ENCODE data around the gene PLCB1.
"Not testable (repeated sequence)": the region's sequence is repeated elsewhere in the genome, so short reads cannot be mapped to it uniquely, and the experiment has no call there.

Gene PLCB1

DNA sequence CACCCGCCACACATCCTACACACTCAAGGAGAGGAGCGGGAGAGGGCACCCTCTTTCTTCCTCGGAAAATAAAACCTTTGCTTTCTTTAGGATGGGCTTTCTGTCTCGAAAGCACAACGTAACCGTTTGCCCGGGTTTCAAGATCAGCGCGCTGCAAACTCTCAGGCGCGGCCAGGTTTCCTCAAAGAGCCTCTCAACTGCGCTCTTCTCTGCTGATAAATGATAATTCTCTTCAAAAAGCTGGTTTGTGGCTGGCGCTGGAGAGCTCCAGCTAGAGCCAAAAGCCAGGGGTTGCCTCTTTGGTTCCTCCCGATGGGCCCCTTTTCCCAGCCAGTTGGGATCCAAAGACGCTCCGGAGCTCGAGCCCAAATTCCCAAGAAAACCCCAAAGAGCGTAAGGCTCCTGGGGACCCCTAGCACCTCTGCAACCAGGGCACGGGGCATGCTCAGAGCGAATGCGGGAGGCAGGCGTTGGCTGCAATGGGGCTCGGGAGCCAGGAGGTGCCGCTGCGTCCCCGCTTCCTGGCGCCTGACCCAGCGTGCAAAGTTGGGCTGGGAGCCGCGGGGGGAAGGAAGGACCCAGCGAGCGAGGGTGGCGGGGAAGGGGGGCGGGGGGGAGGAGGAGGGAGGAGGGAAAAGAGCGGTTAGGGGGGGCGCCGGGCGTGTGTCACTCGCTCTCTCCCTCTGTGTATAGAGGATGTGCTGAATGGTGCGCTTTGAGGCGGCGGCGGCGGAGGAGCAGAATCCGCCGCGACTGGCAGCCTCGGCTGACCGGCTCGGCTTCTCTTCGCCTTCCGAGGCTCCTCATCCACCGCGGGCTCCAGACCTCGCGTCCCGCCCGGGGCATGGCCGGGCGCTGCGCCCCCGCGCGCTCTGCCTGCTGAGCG is at the start of gene PLCB1:
Gene PLCB1, plus strand, starts transcription at position 669 of the 886 bp plus-strand sequence. CDS start 386 bp downstream, outside the sequence.
- no peak within 1 kb of the TSS for H3K27ac ChIP-seq
- DNase-seq (ENCODE audit: low read depth, low spot score), result no peak

DNA sequence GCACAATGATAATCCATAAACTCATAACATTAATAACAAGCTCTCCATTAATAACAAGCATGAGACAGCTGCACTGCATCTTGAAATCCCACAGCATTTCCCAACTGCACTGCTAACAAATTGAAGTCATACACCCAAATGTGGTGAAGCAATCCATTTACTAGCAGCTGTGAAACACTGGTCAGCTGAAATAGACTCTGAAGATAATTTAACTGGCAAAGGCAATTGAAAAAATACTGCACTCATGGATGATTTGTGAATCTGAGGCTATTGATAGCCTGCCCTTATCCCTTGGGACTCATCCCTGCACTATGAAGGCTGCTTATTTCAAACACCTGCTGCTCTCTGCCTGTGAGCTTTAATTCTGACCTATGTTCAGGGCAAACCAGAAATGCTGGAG is 49.1 kb upstream of the PLCB1 start:
- H3K27ac ChIP-seq, result no peak overlapping the region
- DNase-seq (ENCODE audit: low read depth, low spot score), result no peak

DNA sequence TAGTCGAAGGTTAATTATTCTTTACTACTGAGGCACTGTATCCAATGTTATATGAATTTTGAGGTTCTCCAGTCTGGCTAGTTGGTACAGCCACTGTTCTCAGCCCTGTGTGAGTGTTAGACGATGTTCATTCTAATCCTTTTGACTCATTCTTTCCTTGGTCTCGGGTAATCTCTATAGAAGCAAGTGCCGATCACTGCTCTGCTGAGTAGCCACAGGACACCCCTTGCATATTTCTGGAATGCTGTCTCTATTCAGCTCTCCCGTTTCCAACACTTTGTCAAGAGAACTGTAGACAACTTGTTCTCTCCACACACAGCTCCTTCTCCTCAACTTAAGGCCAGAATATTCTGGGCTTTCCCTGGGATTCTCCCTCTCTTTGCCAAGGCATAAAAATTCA is 42.4 kb upstream of the PLCB1 start:
- H3K27ac ChIP-seq, result no peak overlapping the region
- DNase-seq (ENCODE audit: low read depth, low spot score), result no peak

DNA sequence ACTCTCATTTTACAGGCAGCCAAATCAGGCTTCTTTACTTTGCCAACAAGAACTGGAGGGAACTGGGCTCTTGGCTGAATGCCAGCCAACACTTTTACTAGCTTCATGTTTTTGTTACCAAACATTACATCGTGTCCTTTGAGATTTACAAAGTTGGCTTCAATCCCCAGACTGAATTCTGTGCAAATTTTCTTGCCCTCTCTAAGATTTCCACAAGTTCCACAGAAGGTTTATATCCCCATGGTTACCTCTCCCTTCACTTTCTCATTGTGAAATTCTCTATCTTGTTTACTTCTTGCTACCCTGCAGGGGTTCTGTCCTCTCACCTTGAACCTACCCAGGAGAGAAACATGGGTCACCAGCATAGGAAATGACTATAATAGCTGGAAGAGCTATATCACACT is 37.6 kb upstream of the PLCB1 start:
- no peak for DNase-seq (ENCODE audit: low read depth, low spot score)

DNA sequence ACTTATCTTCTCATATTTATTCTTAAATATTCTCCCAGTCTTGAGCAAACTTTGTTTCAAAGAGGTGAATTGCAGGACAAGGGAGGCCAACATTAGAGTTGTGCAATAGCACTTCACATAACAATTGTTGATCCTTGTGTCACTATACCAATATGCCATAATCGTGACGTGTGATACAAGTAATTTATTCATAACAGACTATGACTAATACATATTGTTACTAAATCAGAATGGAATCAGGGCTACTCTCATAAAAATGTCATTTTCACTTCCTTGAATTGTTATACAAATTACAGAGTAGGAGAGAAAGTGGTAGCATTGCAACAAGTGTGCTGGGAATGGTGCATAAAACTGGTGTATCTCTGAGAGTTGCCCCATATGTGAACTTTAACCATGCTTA is 37.2 kb upstream of the PLCB1 start:
- H3K27ac ChIP-seq, result peak overlapping the region; percentile 4
- peak; percentile 77 for DNase-seq (ENCODE audit: low read depth, low spot score)

More for the DNA sequence above, 37.6 kb upstream of the PLCB1 start:
- H3K27ac ChIP-seq, result peak overlapping the region; percentile 4

DNA sequence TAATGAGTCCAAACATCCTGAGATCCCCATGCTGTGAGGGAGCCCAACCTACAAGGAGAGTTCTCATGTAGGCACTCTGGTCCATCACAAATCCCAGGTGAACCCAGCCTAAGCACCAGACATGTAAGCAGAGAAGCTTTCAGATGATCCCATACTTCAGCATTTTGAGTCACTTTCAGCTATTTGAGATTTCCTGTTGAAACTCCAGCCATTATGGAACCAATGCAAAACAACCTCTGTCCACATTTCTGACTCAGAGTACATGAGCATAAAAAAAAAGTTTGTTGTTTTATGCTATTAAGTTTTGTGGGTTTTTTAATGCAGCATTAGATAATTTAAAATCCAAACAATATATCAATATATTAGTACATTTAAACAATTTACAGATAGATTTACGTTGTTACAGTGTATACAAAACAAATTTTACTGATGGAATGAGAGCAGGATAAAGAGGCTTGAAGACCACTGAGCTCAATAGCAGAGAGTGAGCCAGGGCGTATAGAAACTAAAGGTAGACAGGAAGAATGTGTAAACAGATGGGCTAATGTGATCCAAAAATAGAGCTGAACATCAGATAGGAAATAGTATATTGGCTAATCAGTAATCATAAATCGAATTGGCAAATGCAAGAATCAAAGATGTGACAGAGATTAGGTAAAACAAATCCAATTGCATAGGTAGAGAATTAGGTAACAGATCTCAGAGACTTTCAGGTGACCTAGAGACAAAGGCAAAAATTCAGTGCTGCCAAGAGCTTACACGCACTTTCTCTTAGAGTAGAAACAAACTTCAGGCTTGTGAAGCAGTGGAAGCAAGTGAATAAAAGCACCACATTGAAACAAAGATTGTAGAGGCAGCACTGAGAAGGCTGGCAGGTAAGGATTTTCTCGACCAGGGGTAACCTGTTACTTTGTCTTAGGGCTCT is 36.2 kb upstream of the PLCB1 start:
- peak; percentile 6 for DNase-seq (ENCODE audit: low read depth, low spot score)
- peak overlapping the region; percentile 8 for H3K27ac ChIP-seq

DNA sequence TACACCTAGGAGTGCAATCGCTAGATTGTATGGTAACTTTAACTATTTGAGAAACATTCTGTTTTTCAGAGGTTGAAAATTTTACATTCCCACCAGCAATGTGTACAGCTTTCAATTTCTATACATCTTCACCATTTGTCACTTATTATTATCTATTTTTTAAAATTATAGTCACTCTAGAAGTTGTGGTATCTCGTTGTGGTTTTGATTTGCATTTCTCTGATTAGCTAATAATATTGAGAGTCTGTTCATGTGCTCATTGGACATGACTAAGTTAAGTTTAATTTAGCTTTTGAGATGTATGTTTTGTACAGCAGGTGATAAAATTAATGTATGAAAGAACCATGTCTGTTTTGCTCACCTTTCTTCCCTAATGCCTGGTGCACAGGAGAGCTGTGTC is 34.8 kb upstream of the PLCB1 start:
- DNase-seq (ENCODE audit: low read depth, low spot score), result no peak

DNA sequence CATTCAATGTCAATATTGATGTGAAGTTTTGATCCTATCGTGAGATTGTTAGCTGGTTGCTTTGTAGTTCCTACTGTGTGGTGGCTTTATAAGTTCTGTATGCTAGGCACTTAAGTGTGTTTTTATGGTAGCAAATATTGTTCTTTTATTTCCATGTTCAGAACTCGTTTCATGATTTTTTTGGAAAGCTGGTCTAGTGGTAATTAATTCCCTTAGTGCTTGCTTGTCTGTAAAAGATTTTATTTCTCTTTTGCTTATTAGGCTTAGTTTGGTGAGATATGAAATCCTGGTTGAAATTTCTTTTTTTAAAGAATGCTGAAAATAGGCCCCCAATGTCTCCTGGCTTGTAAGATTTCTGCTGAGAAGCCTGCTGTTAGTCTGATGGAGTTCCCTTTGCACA is 27.8 kb upstream of the PLCB1 start:
- DNase-seq (ENCODE audit: low read depth, low spot score), result no peak
- no peak overlapping the region for H3K27ac ChIP-seq

More for the DNA sequence above, 34.8 kb upstream of the PLCB1 start:
- H3K27ac ChIP-seq, result no peak overlapping the region

DNA sequence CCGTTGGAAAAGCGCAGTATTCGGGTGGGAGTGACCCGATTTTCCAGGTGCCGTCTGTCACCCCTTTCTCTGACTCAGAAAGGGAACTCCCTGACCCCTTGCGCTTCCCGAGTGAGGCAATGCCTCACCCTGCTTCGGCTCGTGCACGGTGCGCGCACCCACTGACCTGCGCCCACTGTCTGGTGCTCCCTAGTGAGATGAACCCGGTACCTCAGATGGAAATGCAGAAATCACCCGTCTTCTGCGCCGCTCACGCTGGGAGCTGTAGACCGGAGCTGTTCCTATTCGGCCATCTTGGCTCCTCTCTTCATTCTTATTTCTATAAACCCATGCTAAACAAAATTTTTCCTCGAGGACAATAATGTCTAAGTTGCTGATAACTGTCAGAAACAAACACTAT is 17.5 kb upstream of the PLCB1 start:
- DNase-seq (ENCODE audit: low read depth, low spot score); H3K27ac ChIP-seq: not testable (repeated sequence)

DNA sequence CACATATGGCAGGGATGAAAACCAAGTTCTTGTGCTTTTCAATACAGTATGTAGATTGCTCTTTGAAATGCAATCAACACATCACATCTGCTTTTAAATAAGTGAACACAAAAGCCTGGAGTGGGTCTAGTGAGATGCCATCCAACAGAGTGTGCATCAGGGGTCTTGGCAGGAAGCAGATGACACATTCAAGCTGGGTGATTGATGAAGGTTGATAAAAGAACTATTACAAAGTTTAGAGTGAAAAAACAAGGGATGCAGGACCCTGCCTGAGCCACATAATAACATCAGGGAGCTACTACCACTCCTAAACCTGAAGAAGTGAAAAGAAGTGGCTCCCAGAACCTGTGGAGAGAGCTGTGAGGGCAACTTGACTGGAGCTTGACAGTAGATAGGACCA is 16.6 kb upstream of the PLCB1 start:
- H3K27ac ChIP-seq, result no peak overlapping the region
- DNase-seq (ENCODE audit: low read depth, low spot score), result no peak

DNA sequence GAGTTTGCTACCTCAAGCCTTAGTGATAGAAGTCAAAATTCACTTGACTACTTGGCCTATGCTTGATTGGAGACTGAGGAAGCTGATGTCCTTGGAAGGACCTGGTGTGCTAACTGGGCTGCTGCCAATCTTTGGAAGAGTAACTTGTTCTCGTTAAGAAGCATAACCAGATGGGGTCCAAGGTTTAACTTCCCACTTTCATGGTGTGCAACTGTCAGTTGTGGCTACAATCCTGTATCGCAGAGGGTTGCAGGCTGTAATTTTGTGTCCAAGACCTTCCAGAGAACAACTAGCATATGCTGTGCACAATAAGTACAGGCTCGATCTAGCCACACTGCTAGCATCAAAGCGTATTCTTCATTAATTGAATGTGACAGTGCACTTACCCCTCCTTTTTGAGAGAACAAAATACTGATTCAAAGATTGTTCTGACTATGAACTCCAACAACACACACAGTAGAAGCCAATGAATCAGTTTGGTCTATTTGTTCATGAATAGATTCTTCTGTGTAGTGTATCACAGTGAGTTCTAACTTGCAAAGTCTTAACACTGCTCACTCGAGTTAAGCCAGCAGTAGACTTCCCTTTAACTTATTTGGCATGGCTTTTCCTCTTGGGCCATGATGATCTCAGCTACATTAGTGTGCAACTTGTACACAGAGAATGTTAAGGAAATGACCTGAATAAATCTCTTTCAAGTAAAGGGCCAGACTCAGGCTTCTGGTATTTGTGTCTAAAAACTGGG is 15.8 kb upstream of the PLCB1 start:
- H3K27ac ChIP-seq, result no peak overlapping the region
- peak; percentile 33 for DNase-seq (ENCODE audit: low read depth, low spot score)

DNA sequence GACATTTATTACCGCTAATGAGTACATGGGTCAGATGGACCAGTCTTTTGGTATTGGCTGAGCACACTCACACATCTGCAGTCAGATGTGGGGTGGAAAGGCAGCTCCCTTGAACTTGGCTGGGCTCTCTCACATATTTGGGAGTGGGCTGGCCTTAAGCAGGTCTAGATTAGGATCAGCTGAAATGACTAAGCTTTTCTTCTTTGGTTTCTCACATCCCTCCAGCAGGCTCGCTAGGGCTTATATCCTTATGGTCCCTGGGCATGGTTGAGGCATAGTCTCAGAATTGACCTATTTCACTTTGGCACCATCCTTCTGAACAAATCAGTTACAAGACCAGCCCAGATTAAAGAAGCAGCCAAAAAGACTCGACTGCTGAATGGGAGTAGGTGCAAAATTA is 14.4 kb upstream of the PLCB1 start:
- no peak for DNase-seq (ENCODE audit: low read depth, low spot score)
- H3K27ac ChIP-seq, result no peak overlapping the region

DNA sequence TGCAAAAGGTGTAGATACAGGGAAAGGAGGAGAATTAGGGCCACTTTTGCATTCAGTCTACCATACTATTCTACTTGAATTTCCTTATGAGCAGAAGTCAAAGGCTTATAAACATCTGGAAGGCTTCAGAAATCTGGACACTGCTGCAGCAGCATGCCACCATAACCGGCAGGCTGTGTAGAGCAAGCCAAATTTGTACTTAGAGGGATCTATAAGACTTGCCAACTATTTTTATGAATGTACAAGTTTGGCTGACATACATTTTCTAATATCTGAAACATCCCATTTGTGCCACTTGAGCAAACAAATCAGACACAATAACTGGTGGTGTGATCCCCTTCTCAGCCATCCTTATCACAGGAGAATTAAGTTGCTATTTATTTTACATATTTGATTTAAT is 14.0 kb upstream of the PLCB1 start:
- no peak overlapping the region for H3K27ac ChIP-seq
- no peak for DNase-seq (ENCODE audit: low read depth, low spot score)

DNA sequence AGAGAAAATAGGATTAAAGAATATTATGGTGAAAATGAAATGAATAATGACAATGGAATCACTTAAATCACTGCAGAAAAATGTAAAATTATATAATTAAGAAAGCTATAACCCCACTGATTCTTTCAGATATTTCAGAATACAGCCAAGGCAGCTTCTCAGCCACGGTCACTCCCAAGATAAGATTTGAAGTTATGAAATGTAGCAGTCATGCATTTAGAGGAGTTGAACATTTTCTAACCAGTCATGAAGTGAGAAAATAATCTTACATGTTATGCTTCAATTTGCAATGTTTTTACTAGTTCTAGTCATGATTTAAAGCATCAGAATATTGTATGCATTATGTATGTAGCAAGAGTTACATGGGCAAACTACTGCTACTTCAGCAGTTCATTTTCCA is 13.3 kb upstream of the PLCB1 start:
- no peak overlapping the region for H3K27ac ChIP-seq
- DNase-seq (ENCODE audit: low read depth, low spot score), result no peak

DNA sequence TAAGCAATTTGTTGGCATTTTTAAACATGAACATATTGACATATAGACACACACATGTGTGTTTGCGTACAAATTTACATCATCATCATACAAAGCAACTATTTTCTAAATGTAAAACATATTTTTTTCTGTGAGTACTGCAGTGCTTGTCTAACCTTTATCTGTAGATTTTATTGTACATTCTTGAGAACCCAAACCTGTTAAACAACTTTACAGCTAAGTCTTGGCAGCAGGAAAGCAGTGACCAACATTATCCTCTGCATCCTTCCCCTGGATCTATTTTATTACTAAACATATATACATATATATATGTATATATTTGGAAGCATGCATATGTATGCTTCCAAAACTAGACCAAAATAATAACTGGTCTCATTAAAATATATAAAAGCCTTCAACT is 10.4 kb upstream of the PLCB1 start:
- H3K27ac ChIP-seq, result no peak overlapping the region
- no peak for DNase-seq (ENCODE audit: low read depth, low spot score)

DNA sequence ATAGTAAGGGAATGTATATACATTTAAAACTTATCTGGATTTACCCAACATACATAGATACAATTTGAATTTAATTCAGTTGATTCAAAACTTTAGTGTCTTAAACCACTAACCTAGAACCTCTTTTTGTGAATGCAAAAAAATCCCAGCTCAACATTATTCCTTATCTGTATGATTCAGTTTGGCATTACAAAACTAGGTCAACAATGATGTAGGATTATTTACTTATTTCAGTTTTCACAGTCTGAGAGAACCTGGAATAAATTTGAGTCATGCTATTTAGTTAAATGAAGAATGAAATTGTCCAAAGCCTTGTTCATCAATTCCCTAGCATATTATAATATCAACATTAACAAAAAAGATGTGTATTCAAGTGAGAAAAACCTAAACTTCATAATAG is 7.4 kb upstream of the PLCB1 start:
- DNase-seq (ENCODE audit: low read depth, low spot score), result no peak
- no peak overlapping the region for H3K27ac ChIP-seq

DNA sequence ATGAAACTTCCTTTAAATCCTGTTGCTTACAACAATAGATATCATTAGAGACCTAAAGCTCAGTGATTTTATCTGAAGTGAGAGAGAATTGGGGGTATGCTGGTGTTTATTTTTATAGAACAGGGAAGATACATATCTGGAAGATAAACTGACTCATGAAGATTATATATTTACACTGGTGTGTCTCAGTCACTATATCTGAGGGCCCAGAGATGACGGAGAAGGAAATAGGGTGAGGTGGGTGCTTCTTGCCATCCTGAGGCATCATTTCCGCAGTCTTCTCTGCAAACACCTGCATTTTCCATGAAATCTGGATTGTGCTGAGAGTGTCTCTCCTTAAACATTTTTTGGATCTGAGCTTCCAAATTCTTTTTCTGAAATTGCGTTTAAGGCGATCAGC is 5.9 kb upstream of the PLCB1 start:
- H3K27ac ChIP-seq, result no peak overlapping the region
- no peak for DNase-seq (ENCODE audit: low read depth, low spot score)

DNA sequence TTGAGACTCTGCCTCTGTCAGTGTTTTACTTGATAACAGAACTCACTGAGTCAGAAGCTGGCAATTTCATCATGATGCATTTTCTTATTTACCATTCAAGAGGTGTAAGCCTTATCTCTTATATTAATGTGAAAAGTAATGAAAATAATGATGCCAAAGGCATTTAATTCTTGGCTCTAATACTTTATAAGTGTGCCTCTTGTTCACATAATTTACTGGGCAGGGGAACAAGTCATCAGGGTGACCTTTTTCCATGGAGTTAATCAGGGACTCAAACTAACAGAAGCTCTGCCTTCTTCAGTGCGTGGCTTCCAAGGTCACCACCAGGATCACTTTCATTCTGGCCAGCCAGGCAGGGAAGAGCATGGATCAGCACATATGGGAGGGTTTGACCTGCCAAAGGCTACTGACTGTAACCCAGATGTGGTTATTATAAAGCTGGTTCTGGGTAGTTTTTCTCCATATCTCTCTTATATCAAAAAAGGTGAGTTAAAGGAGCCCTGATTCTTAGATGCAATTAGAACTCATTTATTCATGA is 5.2 kb upstream of the PLCB1 start:
- H3K27ac ChIP-seq, result no peak overlapping the region
- DNase-seq (ENCODE audit: low read depth, low spot score), result no peak

DNA sequence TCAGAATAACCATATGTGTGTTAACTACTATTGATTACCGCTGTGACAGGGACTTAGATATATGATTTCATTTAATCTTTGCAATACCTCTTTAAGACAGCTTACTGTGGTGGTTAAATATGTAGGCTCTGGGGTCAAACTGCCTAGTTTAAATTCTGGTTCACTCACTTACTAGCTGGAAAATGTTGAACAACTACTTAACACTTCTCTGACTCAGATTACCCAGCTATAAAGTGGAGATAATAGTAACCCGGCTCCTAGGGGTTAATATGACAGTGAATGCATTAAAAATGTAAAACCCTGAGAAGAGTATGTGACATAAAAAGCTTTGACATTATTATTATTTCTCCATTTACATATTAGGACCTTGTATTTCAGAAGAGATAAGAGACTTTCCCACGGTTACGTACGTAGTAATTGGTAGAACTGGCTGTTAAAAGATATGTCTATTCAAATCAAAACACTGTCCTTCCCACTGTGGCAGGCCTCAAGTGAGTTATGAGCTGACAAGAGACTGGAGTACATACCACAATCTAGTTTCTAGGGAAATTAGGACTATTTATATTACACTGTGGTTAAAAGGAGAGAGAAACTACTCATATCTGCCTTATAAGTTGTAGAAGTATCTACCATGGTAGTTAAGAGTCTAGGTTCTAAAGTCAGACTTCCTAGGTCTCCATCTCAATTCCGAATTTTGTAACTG is 4.4 kb upstream of the PLCB1 start:
- no peak for DNase-seq (ENCODE audit: low read depth, low spot score)
- no peak overlapping the region for H3K27ac ChIP-seq
